HG02884 (cell line): ENCODE measurements around the gene RASGRP3.
A peak's percentile ranks its signal among the peaks of the same experiment; 100 is the strongest.

Source experiments
- ATAC-seq: cut with Tn5 transposase; IDR thresholded peaks from one replicate; pipeline ENCODE4 v1.9.1; 2021; ENCODE audit warnings: mild to moderate bottlenecking, moderate library complexity; ENCODE audit not compliant: unreplicated experiment

RASGRP3 gene

DNA sequence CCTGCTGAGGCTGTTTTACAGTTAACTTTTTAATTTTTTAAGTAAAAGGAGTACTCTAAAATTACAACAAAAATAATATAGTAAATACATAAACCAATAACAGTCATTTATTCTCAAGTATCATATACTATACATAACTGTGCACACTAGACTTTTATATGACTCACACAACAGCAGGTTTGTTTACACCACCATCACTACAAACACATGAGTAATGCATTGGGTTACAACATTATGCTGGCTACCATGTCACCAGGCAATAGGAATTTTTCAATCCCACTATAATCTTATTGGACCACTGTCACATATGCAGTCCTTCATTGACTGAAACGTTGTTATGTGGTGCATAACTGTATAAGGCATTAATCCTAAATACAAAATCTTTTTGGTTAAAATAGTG is 42.5 kb downstream of the RASGRP3 start:
- ATAC-seq: no peak

DNA sequence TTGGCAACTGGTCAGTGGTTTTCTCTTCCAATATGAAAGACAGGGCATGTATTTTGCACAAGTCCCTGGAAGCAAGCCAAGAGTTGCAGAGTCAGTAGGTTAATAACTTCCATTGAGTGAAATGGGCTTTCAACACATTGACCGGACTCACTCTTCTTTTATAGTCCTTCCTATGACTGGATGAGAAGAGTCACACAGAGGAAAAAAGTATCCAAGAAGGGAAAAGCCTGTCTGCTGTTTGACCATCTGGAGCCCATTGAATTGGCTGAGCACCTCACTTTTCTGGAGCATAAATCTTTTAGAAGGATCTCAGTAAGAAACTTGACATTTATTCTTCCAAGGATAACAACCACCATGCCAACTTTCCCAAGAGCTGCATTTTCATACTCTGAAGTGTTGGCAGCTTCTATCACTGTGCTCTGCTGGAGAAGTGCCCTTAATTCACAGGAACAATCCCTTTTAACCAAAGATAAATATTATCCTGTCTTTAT is 45.4 kb downstream of the RASGRP3 start:
- no peak for ATAC-seq

DNA sequence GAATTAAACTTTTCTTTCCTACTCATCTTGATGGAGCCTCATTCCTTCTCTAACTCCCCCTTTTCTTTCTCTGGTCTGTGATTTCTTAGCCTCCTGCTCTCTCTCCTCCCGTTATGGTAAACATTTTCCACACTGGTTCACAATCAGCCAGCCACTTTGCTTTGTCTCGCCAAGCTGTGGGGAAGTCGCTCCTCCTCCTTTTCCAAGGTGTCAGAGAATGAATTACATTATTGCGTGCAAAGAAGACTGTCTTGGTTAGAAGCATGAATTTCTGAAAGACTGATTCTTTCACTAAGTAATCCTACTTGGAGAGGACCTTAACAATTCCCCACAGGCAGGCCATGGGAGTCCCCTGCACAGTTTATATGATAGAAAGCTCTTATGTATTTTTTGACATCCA is 46.1 kb downstream of the RASGRP3 start:
- no peak for ATAC-seq

DNA sequence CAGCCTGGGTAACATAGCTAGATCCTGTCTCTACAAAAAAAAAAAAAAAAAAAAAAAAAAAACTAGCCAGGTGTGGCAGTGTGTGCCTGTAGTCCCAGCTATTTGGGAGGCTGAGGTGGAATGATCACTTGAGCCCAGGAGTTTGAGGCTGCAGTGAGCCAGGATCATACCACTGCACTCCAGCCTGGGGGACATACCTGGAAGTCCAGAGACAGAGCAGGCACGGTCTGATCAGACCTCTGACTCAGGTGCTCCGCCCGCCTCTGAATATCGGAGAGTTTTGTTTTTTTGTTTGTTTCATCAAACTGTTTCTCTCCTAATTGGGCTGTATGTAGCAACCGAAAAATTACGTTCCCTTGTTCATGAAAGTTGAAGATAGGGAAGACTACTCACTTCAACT is 49.2 kb downstream of the RASGRP3 start:
- no peak for ATAC-seq

DNA sequence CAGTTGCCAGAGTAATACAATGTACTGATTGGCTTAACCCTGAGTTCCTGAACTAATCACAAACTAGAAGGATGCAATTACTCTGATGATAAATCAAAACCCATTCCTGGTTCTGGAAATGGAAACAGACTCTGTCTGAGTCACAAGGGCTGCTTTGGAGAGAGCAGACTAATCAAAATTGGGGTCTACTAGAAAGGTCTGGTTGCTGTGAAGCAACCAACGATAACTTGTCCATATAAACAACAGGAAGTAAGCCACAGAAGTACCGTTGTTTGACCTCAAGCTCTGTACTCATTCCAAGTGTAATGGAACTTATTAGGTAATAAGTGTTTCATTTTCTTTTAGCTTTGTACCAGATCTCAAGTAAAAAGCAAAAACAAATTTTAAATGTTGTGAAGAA is 49.7 kb downstream of the RASGRP3 start:
- no peak for ATAC-seq

DNA sequence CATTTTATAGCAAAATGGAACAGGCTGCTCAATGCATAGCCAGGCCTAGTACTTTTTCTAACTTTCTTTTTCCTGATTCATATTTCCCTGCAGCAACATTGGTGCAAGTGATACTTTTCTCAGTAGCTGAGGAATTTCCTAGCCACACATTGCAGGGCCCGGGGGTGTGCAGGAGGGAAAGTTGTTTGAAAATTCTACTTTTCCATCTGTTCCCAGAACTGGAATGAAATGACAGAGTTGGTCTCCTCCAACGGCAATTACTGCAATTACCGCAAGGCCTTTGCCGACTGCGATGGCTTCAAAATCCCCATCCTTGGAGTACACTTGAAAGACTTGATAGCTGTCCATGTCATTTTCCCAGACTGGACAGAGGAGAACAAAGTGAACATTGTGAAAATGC is 50.5 kb downstream of the RASGRP3 start:
- ATAC-seq: no peak

DNA sequence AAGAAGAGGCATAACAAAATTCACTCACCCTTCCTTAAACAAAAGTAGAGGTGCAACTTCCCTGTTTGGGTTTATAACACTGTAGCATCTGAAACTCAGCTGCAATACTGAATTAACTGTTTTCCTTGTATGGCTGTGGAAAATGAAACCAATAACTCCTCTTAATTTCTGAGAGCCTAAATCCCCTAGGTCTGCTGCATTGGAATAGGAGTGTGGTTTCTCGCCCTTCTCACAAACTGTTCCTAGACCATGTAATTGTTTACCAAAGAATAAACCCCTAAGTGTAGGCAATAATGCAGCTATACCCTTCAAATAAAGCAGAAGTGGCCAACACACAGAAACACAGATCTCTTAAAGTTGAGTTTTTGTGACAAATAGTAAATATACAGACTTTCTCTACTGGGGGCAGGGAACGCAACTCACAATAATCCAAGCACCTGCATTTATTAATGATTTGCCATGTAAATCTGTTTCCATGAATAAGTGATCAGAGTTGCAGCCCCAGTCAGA is 52.0 kb downstream of the RASGRP3 start:
- no peak for ATAC-seq

DNA sequence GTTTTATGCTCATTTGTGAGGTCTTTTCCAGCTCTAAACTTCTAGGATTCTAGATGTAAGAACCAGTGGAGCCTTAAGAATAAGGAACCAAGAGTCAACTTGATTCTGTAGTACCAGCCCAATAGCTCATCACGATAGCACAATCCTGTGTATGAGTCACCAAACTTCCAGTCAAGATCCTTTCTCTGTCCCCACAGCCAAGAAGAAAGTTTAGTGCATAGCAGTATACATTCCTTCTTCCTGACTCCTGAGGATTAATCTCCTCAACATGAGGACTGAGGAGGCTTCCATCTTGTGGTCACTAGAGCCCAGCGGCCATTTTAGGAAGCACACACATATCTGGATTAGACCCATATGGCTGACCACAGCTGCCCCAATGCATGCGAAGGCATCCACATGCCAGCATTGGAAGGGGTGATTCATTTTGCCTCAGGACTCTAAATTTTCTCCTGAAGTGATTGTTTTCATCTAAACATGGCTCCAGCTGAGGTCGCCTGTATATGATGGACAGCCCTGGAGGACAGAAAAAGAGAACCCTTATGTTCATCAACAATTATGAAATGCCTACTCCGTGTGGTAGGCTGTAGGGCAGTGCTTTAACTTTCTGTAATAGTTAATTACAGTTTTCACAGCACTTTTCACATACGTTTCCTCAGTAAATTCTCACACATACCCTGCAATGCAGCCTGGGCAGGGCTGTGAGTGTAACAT is 53.5 kb downstream of the RASGRP3 start:
- peak; percentile 26 for ATAC-seq

DNA sequence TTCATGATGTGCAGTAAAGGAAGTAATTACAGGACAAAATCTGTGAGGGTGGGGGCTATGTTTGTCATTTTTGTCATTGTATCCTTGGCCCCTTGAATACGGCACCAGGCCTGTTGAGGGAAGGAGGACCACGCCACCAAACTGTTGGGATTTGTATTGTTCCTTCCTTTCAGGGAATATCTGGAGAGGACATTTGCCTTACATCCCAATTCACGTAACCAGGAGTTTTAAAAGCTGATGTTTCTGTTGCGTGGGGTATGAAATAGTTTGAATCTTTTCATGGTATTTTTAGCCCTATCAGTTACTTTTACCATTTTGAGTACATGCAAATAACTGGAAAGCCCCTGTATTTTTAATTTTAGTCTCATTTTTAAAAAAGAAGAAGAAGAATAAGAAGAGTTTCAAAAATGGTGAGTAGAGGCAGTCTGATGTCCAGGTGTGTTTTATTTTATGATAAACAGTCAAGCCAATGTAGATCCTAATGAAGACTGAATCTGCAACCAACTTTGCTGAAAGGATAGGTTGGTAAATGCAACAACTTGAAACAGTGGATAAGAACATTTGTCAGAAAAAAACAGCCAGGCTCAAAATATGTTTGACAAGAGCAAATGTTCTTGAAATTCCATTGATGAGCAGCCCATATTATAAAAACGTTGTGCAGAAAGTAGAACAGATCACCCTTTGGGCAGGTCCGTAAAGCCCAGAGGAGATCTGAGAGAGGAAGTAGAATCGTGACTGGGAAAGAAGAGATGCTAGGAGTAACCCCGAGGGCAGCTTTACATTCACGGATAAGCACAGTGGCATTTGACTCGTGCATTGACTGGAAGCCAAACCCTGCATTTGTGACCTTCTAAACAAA is 54.5 kb downstream of the RASGRP3 start:
- ATAC-seq: peak; percentile 34

DNA sequence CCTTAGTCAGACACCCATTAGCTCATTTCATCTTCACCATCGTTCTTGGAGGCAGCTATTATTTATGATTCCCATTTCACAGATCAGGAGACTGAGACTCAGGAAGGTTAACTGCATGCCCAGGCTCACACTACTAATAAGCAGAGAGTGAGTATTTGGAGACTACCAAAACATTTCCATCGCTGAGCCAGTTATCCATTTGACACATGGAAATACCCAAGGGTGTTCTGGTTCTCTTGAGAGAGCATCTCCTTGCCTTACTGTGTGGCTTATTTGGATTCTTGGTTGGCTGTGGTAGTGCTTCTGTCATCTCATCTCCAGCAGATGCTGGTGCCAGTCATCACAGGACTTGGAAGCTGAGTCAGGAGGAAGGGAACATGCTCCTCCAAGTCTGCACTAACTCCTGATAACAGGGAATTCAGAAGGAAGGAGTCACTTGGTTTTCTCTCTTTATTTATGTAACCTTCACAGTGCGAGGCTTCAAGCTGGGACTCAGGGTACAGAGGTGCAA is 55.2 kb downstream of the RASGRP3 start:
- no peak for ATAC-seq

DNA sequence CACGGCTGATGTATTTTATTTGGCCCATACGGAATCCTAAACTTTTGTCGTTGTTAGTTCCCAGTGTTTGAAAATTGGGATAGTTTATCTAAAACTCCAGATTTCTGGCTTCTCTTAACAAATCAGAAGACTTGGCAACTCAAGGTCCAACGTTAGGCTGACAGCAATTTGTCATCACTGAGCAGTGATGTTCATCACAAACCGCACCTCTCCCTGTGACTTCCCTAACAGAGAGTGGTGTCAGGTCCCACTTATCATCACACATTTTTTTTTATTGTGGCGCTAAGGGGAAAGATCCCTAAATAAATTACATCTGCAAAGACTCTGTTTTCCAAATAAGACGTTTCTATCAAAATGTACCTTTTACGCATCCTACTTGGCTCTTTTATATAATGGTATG is 55.7 kb downstream of the RASGRP3 start:
- no peak for ATAC-seq

DNA sequence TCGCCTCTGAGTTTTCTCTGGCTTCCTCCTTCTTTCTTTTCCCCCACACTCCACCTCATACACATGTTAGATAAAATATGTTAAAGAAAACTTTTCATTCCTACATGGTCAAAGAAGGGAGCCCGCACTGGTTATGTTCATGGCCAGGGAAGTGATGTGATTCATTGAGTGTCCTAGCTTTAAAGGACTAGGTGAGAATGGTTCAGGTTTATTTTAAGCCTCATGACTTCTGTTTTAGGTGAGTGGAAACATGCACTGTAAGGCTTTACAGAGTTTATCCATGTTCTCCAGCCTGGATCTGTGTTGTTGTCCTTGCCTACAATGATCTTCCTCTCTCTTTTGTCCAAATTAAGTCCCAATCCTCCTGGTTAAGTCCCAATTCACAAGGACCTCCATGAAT is 56.5 kb downstream of the RASGRP3 start:
- ATAC-seq: no peak

DNA sequence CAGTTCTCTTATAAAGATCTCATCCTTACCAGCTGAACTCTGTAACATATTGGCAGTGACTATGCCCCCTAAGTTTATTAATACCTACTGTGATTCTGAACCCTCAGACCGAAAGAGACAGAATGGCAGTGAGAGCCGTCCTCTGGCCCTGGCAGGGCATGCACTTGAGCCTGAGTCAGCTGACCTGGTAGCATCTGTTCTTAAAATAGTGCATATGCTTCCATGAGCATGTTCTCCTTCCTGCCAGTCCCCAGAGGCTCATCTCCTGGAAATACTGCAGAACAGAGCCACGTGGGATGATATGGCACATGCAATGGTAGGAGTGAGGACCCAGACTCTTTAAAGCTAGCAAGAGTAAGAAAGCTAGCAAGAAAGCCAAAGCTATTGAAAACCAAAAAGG is 59.0 kb downstream of the RASGRP3 start:
- ATAC-seq: no peak

DNA sequence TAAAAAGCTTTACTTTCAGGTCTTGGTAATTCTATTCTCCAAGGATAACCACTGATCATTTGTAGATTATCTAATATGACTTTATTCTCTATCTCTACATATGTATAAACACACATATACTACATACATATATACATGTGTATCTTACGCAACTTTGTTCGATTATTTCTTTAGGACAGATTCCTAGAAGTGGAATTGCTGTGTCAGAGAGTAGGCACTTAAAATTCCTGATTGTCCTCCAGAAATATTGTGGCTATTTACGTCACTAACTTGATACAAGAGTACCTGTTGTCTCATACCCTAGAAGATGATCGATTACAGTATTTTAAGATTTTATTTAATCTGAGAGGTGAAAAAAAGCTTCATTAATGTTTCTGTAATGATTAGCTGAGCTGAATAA is 64.8 kb downstream of the RASGRP3 start:
- ATAC-seq: no peak

DNA sequence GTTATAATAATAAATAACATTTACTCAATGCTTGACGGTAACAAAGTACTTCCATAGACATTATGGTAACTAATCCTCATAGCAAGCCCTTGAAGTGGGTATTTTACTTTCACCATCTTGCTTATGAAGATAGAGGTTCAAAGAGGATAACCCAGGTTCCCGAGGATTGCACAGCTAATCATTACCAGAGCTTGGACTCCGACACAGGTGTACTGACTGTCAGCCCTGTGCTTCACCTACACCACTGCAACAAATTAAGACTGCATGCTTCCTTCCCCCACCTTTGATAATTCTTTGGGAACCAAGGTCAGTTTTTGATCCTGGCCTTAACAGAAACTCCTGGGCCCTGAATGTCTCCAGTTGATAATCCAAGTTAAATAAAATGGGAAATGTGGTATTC is 73.8 kb downstream of the RASGRP3 start:
- no peak for ATAC-seq

DNA sequence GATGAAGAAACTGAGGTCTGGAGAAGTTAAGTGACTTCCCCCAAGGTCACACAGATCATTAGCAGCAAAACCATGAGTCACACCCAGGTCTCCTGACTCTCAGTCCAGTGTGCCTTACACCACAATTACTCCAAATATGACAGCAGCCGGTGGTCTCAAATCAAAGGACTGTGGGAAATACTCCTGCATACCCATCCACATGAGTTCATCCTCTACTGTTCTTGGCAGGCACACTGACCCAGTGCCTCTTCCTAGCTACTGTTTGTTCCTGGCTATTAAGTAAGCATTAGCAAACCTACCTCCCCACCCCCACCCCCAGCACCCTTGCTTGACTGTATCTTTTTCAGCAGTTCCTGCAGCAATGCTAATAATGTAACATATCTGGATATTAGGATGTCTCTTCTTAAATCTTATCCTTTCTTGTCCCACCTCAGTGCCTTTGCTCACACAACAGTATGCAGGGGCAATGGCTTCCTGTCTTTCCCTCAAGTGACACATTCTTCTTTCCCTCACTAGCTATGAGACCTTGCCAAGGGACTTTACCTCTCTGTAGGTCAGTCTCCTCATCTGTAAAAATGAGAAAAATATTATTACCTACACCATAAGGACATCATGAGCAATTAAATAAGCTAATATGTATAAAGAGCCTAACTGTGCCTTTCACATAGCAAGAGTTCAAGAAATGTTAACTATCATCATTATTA is 76.5 kb downstream of the RASGRP3 start:
- ATAC-seq: no peak

DNA sequence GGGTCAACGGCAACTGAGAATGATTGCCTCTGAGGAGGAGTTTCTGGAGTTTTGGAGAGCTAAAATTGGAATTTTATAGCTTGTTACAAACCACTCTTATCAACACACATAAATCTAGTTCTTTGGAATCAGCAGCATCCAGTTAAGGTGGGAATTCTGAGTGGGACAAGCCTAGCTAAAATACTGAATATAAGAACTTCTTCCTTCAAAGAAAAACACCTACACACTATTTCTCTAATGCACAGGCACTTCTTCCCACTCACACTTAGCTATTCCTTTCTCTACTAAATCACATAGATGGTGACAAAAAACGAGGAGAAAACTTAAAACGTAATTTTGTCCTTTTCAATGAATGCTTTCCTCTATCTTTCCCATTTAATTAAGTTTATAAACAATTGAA is 79.2 kb downstream of the RASGRP3 start:
- ATAC-seq: no peak

DNA sequence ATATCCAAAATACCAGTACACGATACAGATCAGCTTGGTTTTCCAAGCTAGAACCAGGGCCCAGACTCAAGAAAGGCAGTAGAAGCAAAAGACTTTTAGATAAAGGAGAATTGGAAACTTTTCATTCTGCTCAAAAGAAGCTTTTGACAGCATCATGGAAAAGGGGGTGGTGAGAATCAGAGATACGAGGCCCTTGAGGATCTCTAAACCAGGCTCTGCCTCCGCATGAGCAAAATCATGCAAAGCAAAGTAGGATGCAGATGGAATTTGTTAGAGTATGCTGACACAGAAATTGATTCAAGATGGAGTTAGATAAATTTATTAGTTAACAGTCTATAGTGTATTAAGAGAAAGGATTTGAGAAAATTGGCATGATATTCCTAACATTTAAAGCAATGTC is 82.9 kb downstream of the RASGRP3 start:
- ATAC-seq: no peak

DNA sequence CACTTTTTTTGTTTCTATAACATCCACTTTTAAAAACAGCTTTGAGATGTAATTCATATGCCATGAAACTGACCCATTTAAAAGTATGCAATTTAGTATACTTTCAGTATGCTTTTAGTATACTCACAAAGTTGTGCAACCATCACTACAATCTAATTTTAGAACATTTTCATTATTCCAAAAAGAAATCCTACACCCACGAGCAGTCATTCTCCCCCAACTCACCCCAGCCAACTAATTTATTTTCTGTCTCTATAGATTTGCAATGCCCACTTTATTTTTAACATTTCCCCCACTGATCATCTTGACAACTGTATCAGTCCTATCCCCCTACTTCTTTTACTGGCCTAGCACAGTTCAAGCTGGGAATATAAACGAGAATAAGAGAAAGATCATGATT is 83.6 kb downstream of the RASGRP3 start:
- ATAC-seq: no peak

DNA sequence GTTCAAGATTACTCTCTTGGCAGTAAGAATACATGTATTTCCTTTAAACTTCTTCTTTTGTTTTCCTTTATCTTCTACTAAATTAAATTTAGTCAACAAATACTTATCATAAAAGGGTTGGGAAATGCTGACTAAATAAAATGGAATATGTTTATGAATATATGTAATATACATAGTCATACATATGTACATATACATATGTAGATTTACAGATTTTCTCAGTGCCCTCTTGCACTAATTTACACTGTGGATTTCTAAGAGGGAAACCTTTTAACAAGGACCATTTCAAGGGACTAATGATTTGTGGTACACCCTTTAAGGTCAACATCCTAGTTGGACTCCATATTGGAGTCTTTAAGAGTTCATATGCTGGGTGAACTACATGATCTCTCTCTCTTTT is 85.4 kb downstream of the RASGRP3 start:
- ATAC-seq: no peak

DNA sequence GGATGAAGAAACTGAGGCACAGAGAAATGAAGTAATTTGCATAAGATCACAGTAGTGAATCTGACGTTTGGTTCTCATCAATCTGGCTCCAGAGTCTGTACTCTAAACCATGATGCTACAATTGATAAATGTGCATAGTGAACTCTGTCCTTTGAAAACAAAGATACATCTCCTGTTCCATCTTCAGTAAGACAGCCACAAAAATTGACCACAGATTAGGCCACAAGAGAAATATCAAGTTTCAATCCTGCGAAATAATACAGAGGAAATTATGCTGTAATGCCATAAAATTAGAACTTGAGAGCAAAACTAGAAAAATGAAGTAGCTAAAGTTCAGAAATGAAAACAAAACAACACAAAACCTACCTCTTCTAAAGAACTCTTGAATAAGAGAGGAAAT is 94.2 kb downstream of the RASGRP3 start:
- no peak for ATAC-seq
